Kidney (tissue), 14 donors: ENCODE results near the gene AOX1. TPM values are rescaled to one million over a fixed set of nuclear protein-coding genes. Genes with fewer than 3 reads are reported as not detected.

Experiments used
- DNase-seq, 5 donors: peaks; one replicate each; pipeline ENCODE4 v3.0.0-alpha.2; 2013 to 2020
- FAIRE-seq: peaks from 2 replicates; lab custom pipeline; 2012; peaks lifted over from hg19 to GRCh38; lab: Jason Lieb, UNC
- H3K27ac ChIP-seq, 2 donors: one replicate each; pipeline ENCODE4 v1.7.0; 2013; ENCODE audit warnings: low read depth in 2 of 2, low read length in 2 of 2, inconsistent platforms in 1 of 2
- H3K27me3 ChIP-seq: one replicate; pipeline ENCODE4 v1.7.1; 2013; ENCODE audit warnings: low read length, inconsistent platforms; ENCODE audit not compliant: control insufficient read depth, insufficient read depth
- H3K36me3 ChIP-seq, 3 donors: one replicate each; pipeline versions ENCODE4 v1.7.0 to v1.7.1; 2013; ENCODE audit warnings: low read length in 3 of 3, control low read depth in 1 of 3, inconsistent platforms in 1 of 3; ENCODE audit not compliant: insufficient read depth in 3 of 3, control insufficient read depth in 2 of 3
- H3K4me1 ChIP-seq, 3 donors: one replicate each; pipeline versions ENCODE4 v1.7.0 to v1.7.1; 2013; ENCODE audit warnings: low read length in 3 of 3, inconsistent platforms in 1 of 3, low read depth in 1 of 3; ENCODE audit not compliant: control insufficient read depth in 2 of 3, insufficient read depth in 2 of 3
- H3K4me3 ChIP-seq, 3 donors: one replicate each; pipeline versions ENCODE4 v1.7.0 to v1.8.1; 2013; ENCODE audit warnings: low read length in 3 of 3, control low read depth in 1 of 3, inconsistent platforms in 1 of 3
- H3K9ac ChIP-seq, 3 donors: one replicate each; pipeline versions ENCODE4 v1.7.0 to v1.7.1; 2013; ENCODE audit warnings: low read length in 3 of 3, control low read depth in 1 of 3, inconsistent platforms in 1 of 3
- H3K9me3 ChIP-seq, 3 donors: one replicate each; pipeline versions ENCODE4 v1.7.0 to v1.7.1; 2013; ENCODE audit warnings: low read length in 3 of 3, control low read depth in 1 of 3, inconsistent platforms in 1 of 3; ENCODE audit not compliant: control insufficient read depth in 2 of 3, insufficient read depth in 1 of 3
- intact Hi-C: fragments of 100-400 bp; cut with DNase I; formaldehyde crosslinking; loops from one replicate; pipeline ENCODE4 v1.11.1; 2022
- polyA plus RNA-seq: library from polyadenylated mRNA; stranded (reverse); fragments of 350-450 nt; fragmentation: Illumina TruSeq; extraction: RNeasy Lipid Tissue Mini Kit (QIAGEN cat#74804); gene quantifications from one replicate; pipeline ENCODE4 v1.2.3, GENCODE V29; 2014; ENCODE audit warnings: low read depth, low replicate concordance; ENCODE audit not compliant: insufficient read depth
- total RNA-seq: library from RNA; stranded (reverse); fragmentation: NEBNext Ultra II Directional; extraction: Animal tissue kit (Norgen Biotek cat#: 25700); gene quantifications from one replicate; pipeline ENCODE4 v1.2.1, GENCODE V29; 2021
- TF ChIP-seq, protein P1 (sequence below): IDR thresholded peaks from 3 replicates; pipeline ENCODE4 v1.5.1; 2012; ENCODE audit warnings: mild to moderate bottlenecking, moderate library complexity, borderline replicate concordance; ENCODE audit not compliant: insufficient read depth; ENCODE audit errors: extremely low read depth
- donor health status: control.
- donor health status: control.
- donor health status: control.
- donor health status: control.
- donor health status: control.
- donor health status: DM: yes; HTN: yes; CAD: no.
- donor health status: Normal renal cell carcinoma (clear cell type).

Gene AOX1
- total and polyA plus RNA-seq, 2 donors from 2014 or later = 38.6 to 43.7 TPM

GRCh38 chr2:200649724-200650123 lies 63.9 kb downstream of the AOX1 start:
- FAIRE-seq (no peak), DNase-seq (no peak)
- Histone ChIP-seq H3K9ac (no peak overlapping the region), H3K4me3 (no peak overlapping the region), H3K27ac (no peak overlapping the region), H3K36me3 (peaks cover 0 to 6% (median 0%) of the 10 kb centered on the region in 3 donors), H3K4me1 (peaks cover 0 to 7% (median 0%) of the 10 kb centered on the region in 3 donors), H3K9me3 (no peaks in the 10 kb centered on the region), H3K27me3 (no peaks in the 10 kb centered on the region)
- TF ChIP-seq, protein P1, sequence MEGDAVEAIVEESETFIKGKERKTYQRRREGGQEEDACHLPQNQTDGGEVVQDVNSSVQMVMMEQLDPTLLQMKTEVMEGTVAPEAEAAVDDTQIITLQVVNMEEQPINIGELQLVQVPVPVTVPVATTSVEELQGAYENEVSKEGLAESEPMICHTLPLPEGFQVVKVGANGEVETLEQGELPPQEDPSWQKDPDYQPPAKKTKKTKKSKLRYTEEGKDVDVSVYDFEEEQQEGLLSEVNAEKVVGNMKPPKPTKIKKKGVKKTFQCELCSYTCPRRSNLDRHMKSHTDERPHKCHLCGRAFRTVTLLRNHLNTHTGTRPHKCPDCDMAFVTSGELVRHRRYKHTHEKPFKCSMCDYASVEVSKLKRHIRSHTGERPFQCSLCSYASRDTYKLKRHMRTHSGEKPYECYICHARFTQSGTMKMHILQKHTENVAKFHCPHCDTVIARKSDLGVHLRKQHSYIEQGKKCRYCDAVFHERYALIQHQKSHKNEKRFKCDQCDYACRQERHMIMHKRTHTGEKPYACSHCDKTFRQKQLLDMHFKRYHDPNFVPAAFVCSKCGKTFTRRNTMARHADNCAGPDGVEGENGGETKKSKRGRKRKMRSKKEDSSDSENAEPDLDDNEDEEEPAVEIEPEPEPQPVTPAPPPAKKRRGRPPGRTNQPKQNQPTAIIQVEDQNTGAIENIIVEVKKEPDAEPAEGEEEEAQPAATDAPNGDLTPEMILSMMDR = no peak
- intact Hi-C loops = no loop called here

- H3K4me3 ChIP-seq = no peak overlapping the region
- H3K9ac ChIP-seq = no peak overlapping the region
- H3K36me3 ChIP-seq = peaks cover 0 to 6% (median 0%) of the 10 kb centered on the region in 3 donors
- no peaks in the 10 kb centered on the region for H3K27me3 ChIP-seq
- FAIRE-seq = no peak
- H3K4me1 ChIP-seq = peaks cover 0 to 7% (median 0%) of the 10 kb centered on the region in 3 donors
- TF ChIP-seq, protein P1 = no peak
- H3K27ac ChIP-seq = no peak overlapping the region
- DNase-seq = no peak
- no peaks in the 10 kb centered on the region for H3K9me3 ChIP-seq
- intact Hi-C loops = no loop called here
Measured at GRCh38 chr2:200650195-200650594, 64.4 kb downstream of the AOX1 start.

DNA sequence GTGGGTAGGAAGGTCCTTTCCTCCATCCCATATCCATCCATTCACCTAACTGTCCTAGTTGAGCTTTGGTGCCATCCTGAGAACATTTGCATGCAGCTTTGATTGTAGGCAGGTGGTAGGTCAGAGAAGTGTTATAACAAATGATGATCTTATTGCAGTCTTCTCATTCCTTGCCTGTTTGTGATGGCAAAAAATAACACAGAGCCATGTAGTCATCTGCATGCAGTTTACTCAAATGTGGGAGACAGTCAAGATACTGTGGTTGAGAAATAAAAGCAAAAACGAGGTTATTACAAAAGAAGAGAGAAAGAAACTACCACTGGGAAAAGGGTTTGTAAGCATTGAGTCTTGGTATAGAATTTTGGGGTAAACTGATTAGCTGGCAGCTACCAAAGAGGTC lies 66.3 kb downstream of the AOX1 start:
- no peak for DNase-seq
- no peak overlapping the region for H3K4me3 ChIP-seq
- no peak overlapping the region for H3K9ac ChIP-seq
- FAIRE-seq = no peak
- peaks cover 0 to 6% (median 0%) of the 10 kb centered on the region in 3 donors for H3K36me3 ChIP-seq
- no peaks in the 10 kb centered on the region for H3K27me3 ChIP-seq
- TF ChIP-seq, protein P1 = no peak
- H3K27ac ChIP-seq = no peak overlapping the region
- peaks cover 0 to 7% (median 0%) of the 10 kb centered on the region in 3 donors for H3K4me1 ChIP-seq
- no peaks in the 10 kb centered on the region for H3K9me3 ChIP-seq
- intact Hi-C loops = no loop called here

DNA sequence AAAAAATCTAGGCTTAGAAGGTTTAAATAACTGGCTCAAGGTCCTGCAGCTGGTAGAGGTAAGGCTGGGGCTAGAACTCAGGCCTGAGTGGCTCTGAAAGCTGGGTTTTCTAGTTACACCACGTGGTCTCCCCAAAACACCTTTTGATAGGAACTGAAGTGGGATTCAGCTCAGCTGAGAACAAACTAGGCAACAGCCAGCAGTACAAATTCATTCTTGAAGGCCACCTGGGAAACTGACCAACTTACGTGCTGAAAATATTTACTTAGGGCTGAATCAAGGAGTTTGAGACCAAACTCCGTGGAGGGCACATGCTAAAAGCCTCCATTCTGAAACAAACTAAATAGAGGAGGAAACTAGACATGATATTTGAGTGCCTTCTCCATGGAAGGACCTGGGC lies 67.2 kb downstream of the AOX1 start:
- Histone ChIP-seq H3K27me3 (no peaks in the 10 kb centered on the region), H3K4me3 (no peak overlapping the region), H3K27ac (no peak overlapping the region), H3K9ac (no peak overlapping the region), H3K9me3 (no peaks in the 10 kb centered on the region), H3K36me3 (peaks cover 0 to 6% (median 0%) of the 10 kb centered on the region in 3 donors), H3K4me1 (peaks cover 0 to 7% (median 0%) of the 10 kb centered on the region in 3 donors)
- intact Hi-C loops = no loop called here
- no peak for FAIRE-seq
- TF ChIP-seq, protein P1 = no peak
- no peak for DNase-seq
